A673 (cell line): Measurements from ENCODE around the gene STX18.

Experiments used
- EZH2 ChIP-seq: fragments of 200-600 bp; sonication (generic); IDR thresholded peaks from 2 replicates; pipeline ENCODE4 v1.6.1; 2017; ENCODE audit warnings: borderline replicate concordance, low read depth, mild to moderate bottlenecking, mixed read lengths, antibody characterized with exemption, low read length; ENCODE audit not compliant: poor library complexity, severe bottlenecking
- TF ChIP-seq, protein P1 (sequence below): fragments of 300-800, 200-600 bp; sonication (generic); conservative IDR thresholded peaks from 2 replicates; pipeline ENCODE4 v1.5.1; 2017; ENCODE audit warnings: low read depth, mild to moderate bottlenecking, antibody characterized with exemption, low read length, moderate library complexity, mixed read lengths

- TF ChIP-seq EZH2: no peak
- TF ChIP-seq, protein P1, sequence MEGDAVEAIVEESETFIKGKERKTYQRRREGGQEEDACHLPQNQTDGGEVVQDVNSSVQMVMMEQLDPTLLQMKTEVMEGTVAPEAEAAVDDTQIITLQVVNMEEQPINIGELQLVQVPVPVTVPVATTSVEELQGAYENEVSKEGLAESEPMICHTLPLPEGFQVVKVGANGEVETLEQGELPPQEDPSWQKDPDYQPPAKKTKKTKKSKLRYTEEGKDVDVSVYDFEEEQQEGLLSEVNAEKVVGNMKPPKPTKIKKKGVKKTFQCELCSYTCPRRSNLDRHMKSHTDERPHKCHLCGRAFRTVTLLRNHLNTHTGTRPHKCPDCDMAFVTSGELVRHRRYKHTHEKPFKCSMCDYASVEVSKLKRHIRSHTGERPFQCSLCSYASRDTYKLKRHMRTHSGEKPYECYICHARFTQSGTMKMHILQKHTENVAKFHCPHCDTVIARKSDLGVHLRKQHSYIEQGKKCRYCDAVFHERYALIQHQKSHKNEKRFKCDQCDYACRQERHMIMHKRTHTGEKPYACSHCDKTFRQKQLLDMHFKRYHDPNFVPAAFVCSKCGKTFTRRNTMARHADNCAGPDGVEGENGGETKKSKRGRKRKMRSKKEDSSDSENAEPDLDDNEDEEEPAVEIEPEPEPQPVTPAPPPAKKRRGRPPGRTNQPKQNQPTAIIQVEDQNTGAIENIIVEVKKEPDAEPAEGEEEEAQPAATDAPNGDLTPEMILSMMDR: no peak
These were observed 114.6 kb downstream of the STX18 start for GRCh38 chr4:4427121-4427870.
